ENCODE data around the gene PPIE.

PPIE gene

GRCh38 chr1:39720094-39720999, 18.3 kb upstream of the PPIE start:
- TF ChIP-seq BACH2 (CRISPR knock-in tag; IDR thresholded peaks at IDR 0.05; ENCODE audit: borderline replicate concordance): no peak
- TF ChIP-seq ZC3H10 (CRISPR knock-in tag; IDR thresholded peaks at IDR 0.05): no peak
- no peak for TF ChIP-seq GLIS3 (CRISPR knock-in tag; IDR thresholded peaks at IDR 0.05)
- no peak for TF ChIP-seq CSRNP3 (CRISPR knock-in tag; IDR thresholded peaks at IDR 0.05)
- TF ChIP-seq TOX (CRISPR knock-in tag; IDR thresholded peaks at IDR 0.05; ENCODE audit: borderline replicate concordance): no peak
- no peak for TF ChIP-seq RARB (CRISPR knock-in tag; IDR thresholded peaks at IDR 0.05)
- no peak for TF ChIP-seq ZFP30 (CRISPR knock-in tag; IDR thresholded peaks at IDR 0.05)
- no peak for TF ChIP-seq TCF4 (CRISPR knock-in tag; IDR thresholded peaks at IDR 0.05; ENCODE audit: borderline replicate concordance)
- ATAC-seq: peak; percentile 80

GRCh38 chr1:39721664-39722063, 17.0 kb upstream of the PPIE start:
- no peak for ATAC-seq
- TF ChIP-seq RARB (CRISPR knock-in tag; IDR thresholded peaks at IDR 0.05) (no peak), ZNF565 (CRISPR knock-in tag; conservative IDR thresholded peaks at IDR 0.05; ENCODE audit: low read depth) (no peak), ZC3H10 (CRISPR knock-in tag; IDR thresholded peaks at IDR 0.05) (no peak), CREB5 (CRISPR knock-in tag; IDR thresholded peaks at IDR 0.05; ENCODE audit: low read depth) (no peak), PPARA (CRISPR knock-in tag; IDR thresholded peaks at IDR 0.05; ENCODE audit: borderline replicate concordance) (no peak), SNAI2 (CRISPR knock-in tag; IDR thresholded peaks at IDR 0.05) (no peak), OSR1 (CRISPR knock-in tag; IDR thresholded peaks at IDR 0.05) (no peak), TCF4 (CRISPR knock-in tag; IDR thresholded peaks at IDR 0.05; ENCODE audit: borderline replicate concordance) (no peak), GLIS3 (CRISPR knock-in tag; IDR thresholded peaks at IDR 0.05) (no peak), TSHZ2 (CRISPR knock-in tag; IDR thresholded peaks at IDR 0.05) (no peak), CSDC2 (CRISPR knock-in tag; IDR thresholded peaks at IDR 0.05) (no peak), ZNF70 (CRISPR knock-in tag; IDR thresholded peaks at IDR 0.05) (no peak), BACH2 (CRISPR knock-in tag; IDR thresholded peaks at IDR 0.05; ENCODE audit: borderline replicate concordance) (no peak), ZFP30 (CRISPR knock-in tag; IDR thresholded peaks at IDR 0.05) (no peak), ZFP3 (CRISPR knock-in tag; IDR thresholded peaks at IDR 0.05) (no peak), ZNF8 (CRISPR knock-in tag; IDR thresholded peaks at IDR 0.05) (no peak), ISL1 (CRISPR knock-in tag; IDR thresholded peaks at IDR 0.05) (no peak), PATZ1 (CRISPR knock-in tag; IDR thresholded peaks at IDR 0.05; ENCODE audit: borderline replicate concordance) (no peak)

GRCh38 chr1:39722495-39722894, 16.2 kb upstream of the PPIE start:
- TF ChIP-seq PATZ1 (CRISPR knock-in tag; IDR thresholded peaks at IDR 0.05; ENCODE audit: borderline replicate concordance) (no peak), ZNF70 (CRISPR knock-in tag; IDR thresholded peaks at IDR 0.05) (no peak), ZC3H10 (CRISPR knock-in tag; IDR thresholded peaks at IDR 0.05) (no peak), PPARA (CRISPR knock-in tag; IDR thresholded peaks at IDR 0.05; ENCODE audit: borderline replicate concordance) (no peak), ZNF8 (CRISPR knock-in tag; IDR thresholded peaks at IDR 0.05) (no peak), OSR1 (CRISPR knock-in tag; IDR thresholded peaks at IDR 0.05) (no peak), ESRRG (CRISPR knock-in tag; IDR thresholded peaks at IDR 0.05) (no peak), ZFP30 (CRISPR knock-in tag; IDR thresholded peaks at IDR 0.05) (no peak), ZNF565 (CRISPR knock-in tag; conservative IDR thresholded peaks at IDR 0.05; ENCODE audit: low read depth) (no peak), CSDC2 (CRISPR knock-in tag; IDR thresholded peaks at IDR 0.05) (no peak), TOX (CRISPR knock-in tag; IDR thresholded peaks at IDR 0.05; ENCODE audit: borderline replicate concordance) (no peak)
- no peak for ATAC-seq
